H1 (cell line): ENCODE data around the gene ALOX15. TPM values are rescaled to one million over a fixed set of nuclear protein-coding genes. Genes with fewer than 3 reads are reported as not detected.

Experiments used
- CTCF ChIA-PET: fragments of 300-600 bp; sonication (Branson Sonifier 250); formaldehyde crosslinking; loops from one replicate; lab custom pipeline; 2021; ENCODE audit not compliant: partially characterized antibody; lab: Charles Lee
- POLR2A ChIA-PET: fragments of 300-600 bp; sonication (Branson Sonifier 250); formaldehyde crosslinking; loops from one replicate; lab custom pipeline; 2021; ENCODE audit warnings: inconsistent platforms; ENCODE audit not compliant: partially characterized antibody; lab: Charles Lee
- DNase-seq, 2 experiments: peaks; one replicate each; pipeline versions ENCODE4 v3.0.0 to v3.0.0-alpha.2; 2010 to 2022; ENCODE audit warnings: low spot score in 2 of 2, low read depth in 1 of 2, mixed read lengths in 1 of 2
- FAIRE-seq: peaks from 2 replicates; lab custom pipeline; 2011; peaks lifted over from hg19 to GRCh38; lab: Jason Lieb, UNC
- H2AFZ ChIP-seq: 2 replicates; pipeline ENCODE4 v1.8.1; 2012; ENCODE audit warnings: low read length, inconsistent platforms
- H2AK5ac ChIP-seq: 2 replicates; pipeline ENCODE4 v1.6.1; 2013; ENCODE audit warnings: low read depth, low read length
- H2BK120ac ChIP-seq: replicated peaks from 2 replicates; pipeline ENCODE3; 2013; ENCODE audit warnings: low read depth, low read length, inconsistent platforms
- H2BK12ac ChIP-seq: 2 replicates; pipeline ENCODE4 v1.6.1; 2013; ENCODE audit warnings: low read depth, low read length
- H2BK15ac ChIP-seq: 2 replicates; pipeline ENCODE4 v1.6.1; 2013; ENCODE audit warnings: low read length
- H2BK20ac ChIP-seq: 2 replicates; pipeline ENCODE4 v1.6.1; 2013; ENCODE audit warnings: low read length
- H2BK5ac ChIP-seq: 2 replicates; pipeline ENCODE4 v1.6.1; 2013; ENCODE audit warnings: low read depth, low read length
- H3K14ac ChIP-seq: 2 replicates; pipeline ENCODE4 v1.6.1; 2013; ENCODE audit warnings: inconsistent platforms; ENCODE audit not compliant: insufficient read length
- H3K18ac ChIP-seq: 2 replicates; pipeline ENCODE4 v1.6.1; 2013; ENCODE audit warnings: low read length; ENCODE audit errors: extremely low read depth
- H3K23ac ChIP-seq: 2 replicates; pipeline ENCODE4 v1.6.1; 2013; ENCODE audit warnings: inconsistent platforms; ENCODE audit not compliant: insufficient read length
- H3K23me2 ChIP-seq: 2 replicates; pipeline ENCODE4 v1.6.1; 2013; ENCODE audit warnings: low read depth, low read length
- H3K27ac ChIP-seq: 2 replicates; pipeline ENCODE4 v1.6.1; 2011; ENCODE audit warnings: low read depth, low read length, inconsistent platforms
- H3K27me3 ChIP-seq, 4 experiments: replicated peaks in 1 of 4; 1 replicate in 1 of 4; 2 replicates in 3 of 4; pipeline versions ENCODE4 v1.6.1 to v1.8.1; 2011 to 2013; ENCODE audit warnings: low read length in 3 of 4, mild to moderate bottlenecking in 3 of 4, inconsistent platforms in 2 of 4, mixed read lengths in 2 of 4, moderate library complexity in 1 of 4; ENCODE audit not compliant: control insufficient read depth in 3 of 4, insufficient read depth in 3 of 4; ENCODE audit errors: extremely low read depth in 1 of 4
- H3K36me3 ChIP-seq, 4 experiments: 2 replicates each; pipeline versions ENCODE4 v1.6.1 to v1.8.1; 2011 to 2013; ENCODE audit warnings: mild to moderate bottlenecking in 4 of 4, low read length in 3 of 4, moderate library complexity in 2 of 4, control low read depth in 1 of 4, inconsistent platforms in 1 of 4; ENCODE audit not compliant: insufficient read depth in 4 of 4, control insufficient read depth in 2 of 4
- H3K4ac ChIP-seq: replicated peaks from 2 replicates; pipeline ENCODE3; 2013; ENCODE audit warnings: low read length, low read depth, mixed read lengths, inconsistent platforms; ENCODE audit not compliant: insufficient read length
- H3K4me1 ChIP-seq, 4 experiments: replicated peaks in 1 of 4; 1 replicate in 1 of 4; 2 replicates in 3 of 4; pipeline versions ENCODE4 v1.6.1 to v1.8.1; 2011 to 2013; ENCODE audit warnings: low read length in 3 of 4, inconsistent platforms in 2 of 4, mixed read lengths in 1 of 4; ENCODE audit not compliant: insufficient read depth in 4 of 4, control insufficient read depth in 3 of 4
- H3K4me2 ChIP-seq, 2 experiments: 2 replicates each; pipeline versions ENCODE4 v1.6.1 to v1.8.1; 2011 to 2013; ENCODE audit warnings: low read depth in 2 of 2, low read length in 2 of 2, control low read depth in 1 of 2, inconsistent platforms in 1 of 2, mild to moderate bottlenecking in 1 of 2; ENCODE audit not compliant: insufficient read depth in 1 of 2
- H3K4me3 ChIP-seq, 4 experiments: fragments of 200-600, 300-600 bp in 1 of 4; sonication (generic), shearing (Covaris generic), sonication (Bioruptor Twin) in 1 of 4; 2 replicates each; pipeline versions ENCODE4 v1.5.1 to v1.8.1; 2011 to 2016; ENCODE audit warnings: low read length in 4 of 4, low read depth in 3 of 4, control low read depth in 2 of 4, inconsistent platforms in 2 of 4, mild to moderate bottlenecking in 2 of 4, mixed read lengths in 1 of 4, moderate library complexity in 1 of 4; ENCODE audit not compliant: insufficient read depth in 2 of 4; ENCODE audit errors: extremely low read depth in 1 of 4
- H3K56ac ChIP-seq: replicated peaks from 2 replicates; pipeline ENCODE3; 2013; ENCODE audit warnings: low read depth, mild to moderate bottlenecking, mixed read lengths, low read length, inconsistent platforms; ENCODE audit not compliant: insufficient read length
- H3K79me1 ChIP-seq: 2 replicates; pipeline ENCODE4 v1.6.1; 2013; ENCODE audit warnings: low read depth, low read length, control low read depth
- H3K79me2 ChIP-seq, 2 experiments: 2 replicates each; pipeline versions ENCODE4 v1.6.1 to v1.8.1; 2012 to 2013; ENCODE audit warnings: low read length in 2 of 2, mild to moderate bottlenecking in 2 of 2, inconsistent platforms in 1 of 2; ENCODE audit not compliant: insufficient read depth in 2 of 2, control insufficient read depth in 1 of 2
- H3K9ac ChIP-seq, 4 experiments: replicated peaks in 1 of 4; 1 replicate in 1 of 4; 2 replicates in 3 of 4; pipeline versions ENCODE4 v1.6.1 to v1.8.1; 2011 to 2013; ENCODE audit warnings: low read depth in 3 of 4, low read length in 3 of 4, control low read depth in 2 of 4, mild to moderate bottlenecking in 2 of 4, moderate library complexity in 2 of 4, inconsistent platforms in 1 of 4; ENCODE audit errors: extremely low read depth in 1 of 4
- H3K9me3 ChIP-seq, 2 experiments: 2 replicates each; pipeline versions ENCODE4 v1.6.1 to v1.8.1; 2012 to 2013; ENCODE audit warnings: mild to moderate bottlenecking in 2 of 2, moderate library complexity in 2 of 2, control low read depth in 1 of 2, inconsistent platforms in 1 of 2, low read depth in 1 of 2, low read length in 1 of 2, mixed read lengths in 1 of 2; ENCODE audit not compliant: insufficient read depth in 2 of 2
- H4K20me1 ChIP-seq, 2 experiments: replicated peaks in 1 of 2; 2 replicates each; pipeline versions ENCODE3 to v1.8.1; 2011 to 2013; ENCODE audit warnings: inconsistent platforms in 2 of 2, low read length in 2 of 2, mild to moderate bottlenecking in 1 of 2; ENCODE audit not compliant: insufficient read depth in 2 of 2, control insufficient read depth in 1 of 2
- H4K5ac ChIP-seq: 2 replicates; pipeline ENCODE4 v1.6.1; 2013; ENCODE audit warnings: low read length, low read depth, mixed read lengths, inconsistent platforms; ENCODE audit not compliant: insufficient read length
- H4K8ac ChIP-seq: 2 replicates; pipeline ENCODE4 v1.8.0; 2013; ENCODE audit warnings: mild to moderate bottlenecking, moderate library complexity, low read length, inconsistent platforms; ENCODE audit not compliant: insufficient read depth; ENCODE audit errors: extremely low read depth
- H4K91ac ChIP-seq: replicated peaks from 2 replicates; pipeline ENCODE3; 2013; ENCODE audit warnings: low read length, mixed read lengths, inconsistent platforms; ENCODE audit not compliant: insufficient read length
- EP300 ChIP-seq, 2 experiments: IDR thresholded peaks; 1 replicate in 1 of 2; 2 replicates in 1 of 2; pipeline ENCODE4 v1.6.1; 2011 to 2012; ENCODE audit warnings: low read depth in 2 of 2, low read length in 2 of 2, mild to moderate bottlenecking in 2 of 2, borderline replicate concordance in 1 of 2, inconsistent platforms in 1 of 2, moderate library complexity in 1 of 2
- WGBS, 2 experiments: shearing (Covaris generic) in 1 of 2; methylation state at CpG; one replicate each; pipeline versions ENCODE4 v1.1.6 to v1.1.7; 2013 to 2015; ENCODE audit warnings: low lambda C conversion rate in 2 of 2, mixed read lengths in 2 of 2, inconsistent platforms in 1 of 2, low coverage in 1 of 2, missing lambda C conversion rate in 1 of 2; ENCODE audit not compliant: insufficient replicate concordance in 2 of 2, insufficient coverage in 1 of 2, insufficient read length in 1 of 2; ENCODE audit errors: extremely low coverage in 1 of 2, missing lambda C conversion rate in 1 of 2; 5-methylcytosine and 5-hydroxymethylcytosine counted together
- polyA plus RNA-seq, 7 experiments: library from polyadenylated mRNA; depleted of rRNA in 3 of 7; stranded (reverse) in 5 of 7; unstranded in 2 of 7; fragments of >200 nt in 5 of 7; fragments of 200-250 nt in 2 of 7; gene quantifications; 1 replicate in 5 of 7; 2 replicates in 1 of 7; 4 replicates in 1 of 7; pipeline versions ENCODE4 v1.2.1 to v1.2.3, GENCODE V29; 2011 to 2013; ENCODE audit warnings: missing spikeins in 2 of 7, mixed read lengths in 2 of 7
- total RNA-seq: library from RNA; stranded (reverse); fragmentation: NEBNext Ultra II Directional; extraction: Animal tissue kit (Norgen Biotek cat#: 25700); gene quantifications from 2 replicates; pipeline ENCODE4 v1.2.1, GENCODE V29; 2021
- TF ChIP-seq, protein P1 (sequence below), 3 experiments: IDR thresholded peaks; 1 replicate in 2 of 3; 2 replicates in 1 of 3; pipeline versions ENCODE4 v1.5.1 to v1.6.1; 2011; ENCODE audit warnings: low read length in 3 of 3, mild to moderate bottlenecking in 3 of 3, inconsistent platforms in 2 of 3, low read depth in 1 of 3, moderate library complexity in 1 of 3; ENCODE audit not compliant: insufficient read depth in 1 of 3; ENCODE audit errors: control extremely low read depth in 1 of 3

The ALOX15 gene
- total and polyA plus RNA-seq, 2 of the 8 experiments (the other 6 are each of a cell fraction or from before 2014, with no cell fraction given): 1.5 to 1.7 TPM

DNA sequence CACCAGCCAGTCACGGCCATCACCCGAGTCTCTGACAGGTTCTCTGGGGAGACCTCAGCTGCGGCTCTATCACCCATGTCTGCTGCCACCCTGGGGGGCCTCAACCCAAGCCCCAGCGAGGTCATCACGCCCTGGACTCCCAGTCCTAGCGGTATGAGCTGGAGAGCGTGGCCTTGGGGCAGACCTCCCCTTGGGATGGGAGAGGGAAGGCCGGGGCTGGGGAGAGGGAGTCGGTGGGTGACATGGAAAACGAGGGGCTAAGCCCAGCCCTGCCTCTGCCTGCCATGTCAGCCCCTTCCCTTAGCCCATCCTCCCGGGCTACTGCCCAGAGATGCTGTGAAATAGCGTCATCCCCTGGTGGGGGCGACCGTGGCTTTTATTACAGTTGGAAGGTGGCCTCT is 48.5 kb downstream of the ALOX15 start:
- Histone ChIP-seq H3K23me2 (no peaks in the 10 kb centered on the region), H4K20me1 (no peaks in the 10 kb centered on the region), H3K27ac (no peak overlapping the region; the same call in 1 of the 2 replicates), H4K91ac (no peak overlapping the region), H2BK15ac (no peak overlapping the region), H3K56ac (no peak overlapping the region), H2BK5ac (no peak overlapping the region; the same call in 1 of the 2 replicates), H3K4me3 (no peak overlapping the region), H3K79me1 (no peaks in the 10 kb centered on the region), H3K4ac (no peak overlapping the region), H3K36me3 (no peaks in the 10 kb centered on the region), H3K79me2 (no peaks in the 10 kb centered on the region), H2BK20ac (no peak overlapping the region), H3K14ac (no peak overlapping the region), H3K4me1 (peaks cover 0 to 14% (median 6%) of the 10 kb centered on the region in 4 experiments; a peak in 6 of 7 replicates), H3K23ac (no peak overlapping the region), H3K27me3 (no peaks in the 10 kb centered on the region), H2AK5ac (no peak overlapping the region), H3K18ac (no peak overlapping the region), H3K9ac (no peak overlapping the region), H4K5ac (no peak overlapping the region), H3K9me3 (no peaks in the 10 kb centered on the region), H3K4me2 (no peak overlapping the region), H2AFZ (no peak overlapping the region), H4K8ac (no peak overlapping the region), H2BK120ac (no peak overlapping the region), H2BK12ac (peak overlapping the region; percentile 39; the same call in 1 of the 2 replicates)
- no peak for DNase-seq
- no peak for TF ChIP-seq EP300 (IDR thresholded peaks at IDR 0.05; ENCODE audit: borderline replicate concordance in 1 of 2, low read depth in 2 of 2, low read length in 2 of 2)
- TF ChIP-seq, protein P1, sequence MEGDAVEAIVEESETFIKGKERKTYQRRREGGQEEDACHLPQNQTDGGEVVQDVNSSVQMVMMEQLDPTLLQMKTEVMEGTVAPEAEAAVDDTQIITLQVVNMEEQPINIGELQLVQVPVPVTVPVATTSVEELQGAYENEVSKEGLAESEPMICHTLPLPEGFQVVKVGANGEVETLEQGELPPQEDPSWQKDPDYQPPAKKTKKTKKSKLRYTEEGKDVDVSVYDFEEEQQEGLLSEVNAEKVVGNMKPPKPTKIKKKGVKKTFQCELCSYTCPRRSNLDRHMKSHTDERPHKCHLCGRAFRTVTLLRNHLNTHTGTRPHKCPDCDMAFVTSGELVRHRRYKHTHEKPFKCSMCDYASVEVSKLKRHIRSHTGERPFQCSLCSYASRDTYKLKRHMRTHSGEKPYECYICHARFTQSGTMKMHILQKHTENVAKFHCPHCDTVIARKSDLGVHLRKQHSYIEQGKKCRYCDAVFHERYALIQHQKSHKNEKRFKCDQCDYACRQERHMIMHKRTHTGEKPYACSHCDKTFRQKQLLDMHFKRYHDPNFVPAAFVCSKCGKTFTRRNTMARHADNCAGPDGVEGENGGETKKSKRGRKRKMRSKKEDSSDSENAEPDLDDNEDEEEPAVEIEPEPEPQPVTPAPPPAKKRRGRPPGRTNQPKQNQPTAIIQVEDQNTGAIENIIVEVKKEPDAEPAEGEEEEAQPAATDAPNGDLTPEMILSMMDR (IDR thresholded peaks at IDR 0.05; ENCODE audit: control extremely low read depth in 1 of 3, insufficient read depth in 1 of 3, low read depth in 1 of 3, low read length in 3 of 3): no peak
- ChIA-PET CTCF (interaction anchor here (1.7 to 10.1 kb wide), 4 partner anchors 10 to 33 kb away, joined by 5 to 65 read pairs (median 45); partner anchors contain the start of gene SMTNL2), POLR2A (interaction anchor here (0.6 to 1.7 kb wide), 3 partner anchors 9 to 303 kb away, joined by 3 to 4 read pairs (median 4); partner anchors contain the start of gene SMTNL2)
- WGBS, 2 experiments: 87% methylated on average over 14 of the region's 14 CpGs; no CpG with 5 or more reads in 1 of the 2 experiments
- no peak for FAIRE-seq
